GM13976 (cell line): ENCODE results near the gene S100A12.
A peak's percentile ranks its signal among the peaks of the same experiment; 100 is the strongest.

Source experiments
- DNase-seq: peaks from one replicate; pipeline ENCODE4 v3.0.0; 2012; ENCODE audit warnings: low spot score
- CTCF ChIP-seq: IDR thresholded peaks from 2 replicates; pipeline ENCODE4 v1.5.1; 2012; ENCODE audit warnings: borderline replicate concordance, mild to moderate bottlenecking; ENCODE audit not compliant: insufficient read depth; ENCODE audit errors: extremely low read depth, missing control alignments, control extremely low read depth
- in situ Hi-C: fragments of 300-500 bp; cut with MboI; formaldehyde crosslinking; loops from one replicate; pipeline ENCODE4 v1.12.0; 2022; ENCODE audit warnings: low sequenced_read_pairs, mixed read lengths, inconsistent platforms; ENCODE audit not compliant: unreplicated experiment

Gene S100A12

GRCh38 chr1:153345187-153346076, 30.0 kb downstream of the S100A12 start:
- no peak for TF ChIP-seq CTCF

GRCh38 chr1:153344718-153345025, 30.7 kb downstream of the S100A12 start:
- in situ Hi-C loops = no loop called here
- peak; percentile 19 for DNase-seq
- TF ChIP-seq CTCF = no peak

More at GRCh38 chr1:153345187-153346076, 30.0 kb downstream of the S100A12 start:
- DNase-seq = peak; percentile 45
- in situ Hi-C loops = no loop called here

- peak; percentile 32 for DNase-seq
- no peak for TF ChIP-seq CTCF
- in situ Hi-C loops = no loop called here
Measured at GRCh38 chr1:153343811-153344717, 31.4 kb downstream of the S100A12 start.

GRCh38 chr1:153343040-153343681, 32.3 kb downstream of the S100A12 start:
- no peak for TF ChIP-seq CTCF
- in situ Hi-C loops = no loop called here
- peak; percentile 4 for DNase-seq

- TF ChIP-seq CTCF = no peak
- DNase-seq = peak; percentile 6
- in situ Hi-C loops = no loop called here
Measured at GRCh38 chr1:153342178-153342577, 33.2 kb downstream of the S100A12 start.

- in situ Hi-C loops = no loop called here
- no peak for TF ChIP-seq CTCF
Measured at GRCh38 chr1:153341431-153341934, 33.9 kb downstream of the S100A12 start.

More at GRCh38 chr1:153341431-153341934, 33.9 kb downstream of the S100A12 start:
- DNase-seq = no peak
